Cerebellar cortex (tissue), 1 donor: ENCODE data around the gene UBE2Q2.
"Not testable (repeated sequence)": the region's sequence is repeated elsewhere in the genome, so short reads cannot be mapped to it uniquely, and the experiment has no call there.

Experiments used
- DNase-seq: peaks from one replicate; pipeline ENCODE4 v3.0.0-alpha.2; 2015; ENCODE audit warnings: low spot score

UBE2Q2 gene

DNA sequence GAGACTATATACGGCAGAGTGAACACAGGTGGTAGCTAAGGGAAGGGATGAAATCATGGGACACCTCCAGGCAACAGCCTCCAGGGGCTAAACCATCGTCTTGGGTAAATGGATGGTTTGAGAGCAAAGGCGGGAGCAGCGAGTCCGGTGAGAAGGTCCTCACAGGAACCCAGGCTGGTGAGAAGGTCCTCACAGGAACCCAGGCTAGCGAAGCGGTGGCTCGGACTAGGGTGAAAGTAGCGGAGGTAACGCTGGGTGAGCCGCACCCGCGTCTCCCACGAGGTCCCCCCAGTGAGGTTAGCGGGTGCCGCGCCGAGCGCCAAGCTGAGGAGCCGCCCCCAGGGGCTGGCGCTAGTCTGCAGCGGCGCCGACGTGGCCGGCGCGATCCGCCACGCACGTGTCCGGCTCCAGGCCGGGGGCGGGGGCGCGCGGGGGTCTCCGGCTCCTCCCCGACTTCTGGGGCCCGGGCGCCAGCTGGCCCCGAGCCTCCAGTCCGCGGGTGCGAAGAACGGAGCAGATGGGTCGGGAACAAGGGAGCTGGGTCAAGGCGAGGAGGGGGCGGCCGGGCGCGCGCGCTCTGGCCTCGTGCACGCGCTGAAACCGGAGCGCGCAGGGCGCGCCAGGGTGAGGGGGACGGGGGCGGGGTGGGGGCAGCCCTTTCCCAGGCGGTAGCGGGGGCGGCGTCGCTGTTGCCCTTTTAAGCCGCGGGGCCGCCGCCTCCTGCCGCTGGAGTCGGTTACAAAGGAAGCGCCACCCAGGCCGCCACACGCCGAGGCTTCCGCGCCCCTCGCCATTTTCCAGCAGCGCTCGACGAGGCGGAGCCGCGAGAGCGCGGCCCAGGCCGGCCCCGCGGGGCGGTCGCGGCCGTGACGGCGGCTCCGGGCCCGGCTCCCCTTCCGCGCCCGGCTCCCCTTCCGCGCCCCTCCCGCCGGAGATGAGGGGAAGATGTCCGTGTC, at the start of gene UBE2Q2:
Gene UBE2Q2 (plus strand): TSS at position 726 of the 956 bp plus-strand sequence. CDS start 220 bp downstream, at position 946.
- DNase-seq: peak; percentile 75

DNA sequence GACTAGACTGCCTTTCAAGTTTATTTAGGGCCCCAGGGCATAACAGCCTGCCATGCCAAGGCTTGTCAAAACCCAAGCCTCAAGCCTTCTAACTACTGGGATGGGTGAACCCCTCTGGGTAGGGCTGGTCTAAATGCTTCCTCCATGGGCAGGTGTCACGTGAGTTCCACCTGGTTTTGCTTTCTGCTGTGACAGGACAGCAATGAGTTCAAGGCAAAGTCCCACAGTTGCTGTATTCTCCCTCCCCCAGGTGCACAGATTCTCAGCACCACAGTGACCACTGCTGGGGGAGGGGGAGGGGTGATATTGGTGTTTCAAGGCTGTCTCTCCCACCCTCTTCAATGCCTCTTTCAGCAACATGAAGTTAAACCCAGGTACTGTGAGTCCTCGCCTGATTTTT, 46.9 kb upstream of the UBE2Q2 start:
- no peak for DNase-seq

DNA sequence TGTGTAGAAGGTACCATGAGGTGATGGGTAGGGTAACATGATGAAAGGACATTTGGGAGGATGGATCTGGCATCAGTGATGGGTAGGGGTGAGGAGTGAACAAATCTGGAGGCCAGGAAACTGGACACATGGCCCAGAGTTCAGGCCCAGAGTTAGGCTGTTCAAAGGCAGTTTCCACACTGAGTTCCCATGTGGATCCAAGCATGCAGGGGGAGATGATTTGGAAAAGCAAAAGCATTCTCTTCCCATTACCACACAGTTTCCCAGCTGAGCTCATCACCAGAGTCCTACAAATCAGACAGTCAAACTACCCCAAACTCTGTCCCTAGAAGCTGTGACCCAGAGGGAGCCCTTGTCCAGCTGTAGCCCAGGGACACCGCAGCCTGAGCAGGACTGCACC, 46.1 kb upstream of the UBE2Q2 start:
- DNase-seq: not testable (repeated sequence)

DNA sequence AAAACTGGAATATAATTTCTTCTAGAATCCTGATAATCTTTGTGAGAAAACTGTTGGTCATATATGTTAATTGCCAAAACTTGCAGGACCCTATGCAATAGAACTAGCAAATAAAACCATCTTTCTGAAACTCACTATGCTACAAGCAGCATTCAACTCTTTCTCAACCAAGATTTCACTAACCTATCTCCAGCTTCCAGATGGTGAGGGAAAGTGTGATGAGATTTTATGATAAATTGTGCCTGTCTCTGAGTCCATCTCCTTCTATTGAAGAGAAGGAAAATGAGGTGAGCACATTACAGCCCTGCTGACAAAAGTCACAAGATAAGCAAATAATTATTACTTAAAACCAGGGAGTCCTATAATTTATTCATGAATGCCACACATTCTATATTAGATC, 44.1 kb upstream of the UBE2Q2 start:
- no peak for DNase-seq

DNA sequence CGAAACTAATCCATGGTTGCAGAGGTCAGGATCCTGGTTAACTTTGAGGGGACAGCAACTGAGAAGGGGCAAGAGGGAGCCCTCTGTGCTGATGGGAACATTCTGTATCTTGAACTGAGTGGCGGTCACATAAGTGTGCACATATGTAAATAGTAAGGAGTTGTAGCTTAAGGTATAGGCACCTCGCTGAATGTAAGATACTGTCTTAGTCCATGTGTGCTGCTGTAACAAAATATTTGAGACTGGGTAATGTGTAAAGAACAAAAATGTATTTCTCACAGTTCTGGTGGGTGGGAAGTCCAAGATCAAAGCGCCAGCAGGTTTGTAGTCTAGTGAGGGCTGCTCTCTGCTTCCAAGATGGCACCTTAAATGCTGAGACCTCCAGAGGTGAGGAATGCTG, 42.8 kb upstream of the UBE2Q2 start:
- DNase-seq: not testable (repeated sequence)

DNA sequence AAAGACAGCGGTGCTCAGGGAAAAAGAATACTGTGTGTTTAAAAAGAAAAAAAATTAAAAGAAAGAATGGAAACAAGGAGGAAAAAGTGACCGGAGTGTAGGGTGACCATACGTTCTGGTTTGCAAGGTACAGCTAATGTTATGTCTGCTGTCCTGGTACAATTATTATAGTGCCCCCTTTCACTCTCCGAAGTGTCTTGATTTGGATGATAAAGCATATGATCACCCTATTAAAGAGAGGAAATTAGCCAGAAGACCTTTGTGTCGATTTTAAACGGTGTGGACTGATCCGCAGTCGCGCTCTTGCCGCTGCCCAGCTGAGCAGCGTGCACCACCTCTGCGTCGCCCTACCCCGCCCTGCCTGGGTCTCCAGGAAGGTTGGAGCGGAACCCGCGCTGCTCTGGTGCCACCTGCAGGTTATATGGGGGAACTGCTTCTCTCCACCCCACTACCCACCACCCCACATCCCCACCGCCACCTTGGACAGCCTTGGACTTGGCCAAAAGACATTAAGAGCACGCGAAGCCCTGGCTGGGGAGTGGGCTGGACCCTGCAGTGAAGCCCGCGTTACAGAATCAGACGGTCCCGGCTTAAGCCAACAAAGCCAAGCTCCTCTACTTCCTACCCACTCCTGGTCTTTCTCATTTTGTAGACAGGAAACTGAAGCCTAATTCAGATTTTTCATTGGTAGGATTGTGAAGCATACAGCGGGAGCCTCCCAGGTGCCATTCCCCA, 41.2 kb upstream of the UBE2Q2 start:
- peak; percentile 73 for DNase-seq

DNA sequence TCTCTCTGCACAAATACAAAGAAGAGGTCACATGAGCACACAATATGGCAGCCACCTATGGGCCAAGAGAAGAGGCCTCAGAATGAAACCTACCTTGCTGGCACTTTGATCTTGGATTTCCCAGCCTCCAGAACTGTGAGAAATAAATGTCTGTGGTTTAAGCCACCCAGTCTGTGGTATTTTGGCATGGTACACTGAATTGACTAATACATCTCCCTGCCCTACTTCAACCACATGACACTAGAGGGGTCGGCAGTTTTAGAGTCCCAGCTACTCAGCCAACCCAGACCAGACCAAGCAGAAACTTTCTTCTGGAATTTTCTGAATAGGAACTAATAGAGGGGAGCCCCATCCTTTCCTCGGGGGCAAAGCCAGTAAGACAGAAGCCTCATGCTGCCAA, 35.8 kb upstream of the UBE2Q2 start:
- not testable (repeated sequence) for DNase-seq

DNA sequence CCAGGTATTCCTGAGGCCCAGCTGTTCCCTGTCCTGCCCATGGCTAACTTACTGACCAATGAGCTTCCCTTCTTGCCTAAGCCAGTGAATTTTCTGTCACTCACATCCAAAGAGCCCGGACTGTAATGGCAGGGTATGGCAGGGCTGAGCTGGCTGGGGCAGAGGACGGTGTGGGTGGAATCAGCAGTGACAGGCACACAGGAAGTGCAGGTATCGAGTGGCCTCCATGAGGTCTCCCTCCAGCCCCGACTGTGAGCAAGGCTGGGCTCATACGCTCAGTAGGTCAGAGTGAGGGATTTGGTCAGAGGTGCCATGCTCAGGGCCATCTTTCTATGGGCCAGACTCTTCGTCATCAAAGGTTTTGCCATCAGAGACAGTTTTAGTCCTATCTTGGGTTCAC, 35.2 kb upstream of the UBE2Q2 start:
- DNase-seq: not testable (repeated sequence)

DNA sequence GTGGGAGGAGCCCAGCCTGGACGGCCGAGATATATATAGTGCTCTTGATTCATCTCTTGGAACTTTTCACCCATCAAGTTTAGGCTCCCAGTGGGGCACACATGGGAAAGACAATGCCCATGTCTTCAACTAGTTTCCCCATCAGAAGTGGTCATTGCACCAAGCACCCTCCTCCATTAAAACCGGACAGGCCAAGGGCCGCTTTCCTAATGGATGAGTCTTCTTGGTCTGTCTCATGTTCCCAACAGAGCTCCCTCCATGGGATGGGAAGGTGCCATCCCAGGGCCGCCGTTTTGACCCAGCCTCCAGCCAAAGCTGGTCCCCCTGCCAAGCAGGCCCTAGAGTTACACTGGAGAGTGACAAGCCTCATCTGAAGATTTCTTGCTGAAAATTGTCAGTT, 34.7 kb upstream of the UBE2Q2 start:
- DNase-seq: no peak

DNA sequence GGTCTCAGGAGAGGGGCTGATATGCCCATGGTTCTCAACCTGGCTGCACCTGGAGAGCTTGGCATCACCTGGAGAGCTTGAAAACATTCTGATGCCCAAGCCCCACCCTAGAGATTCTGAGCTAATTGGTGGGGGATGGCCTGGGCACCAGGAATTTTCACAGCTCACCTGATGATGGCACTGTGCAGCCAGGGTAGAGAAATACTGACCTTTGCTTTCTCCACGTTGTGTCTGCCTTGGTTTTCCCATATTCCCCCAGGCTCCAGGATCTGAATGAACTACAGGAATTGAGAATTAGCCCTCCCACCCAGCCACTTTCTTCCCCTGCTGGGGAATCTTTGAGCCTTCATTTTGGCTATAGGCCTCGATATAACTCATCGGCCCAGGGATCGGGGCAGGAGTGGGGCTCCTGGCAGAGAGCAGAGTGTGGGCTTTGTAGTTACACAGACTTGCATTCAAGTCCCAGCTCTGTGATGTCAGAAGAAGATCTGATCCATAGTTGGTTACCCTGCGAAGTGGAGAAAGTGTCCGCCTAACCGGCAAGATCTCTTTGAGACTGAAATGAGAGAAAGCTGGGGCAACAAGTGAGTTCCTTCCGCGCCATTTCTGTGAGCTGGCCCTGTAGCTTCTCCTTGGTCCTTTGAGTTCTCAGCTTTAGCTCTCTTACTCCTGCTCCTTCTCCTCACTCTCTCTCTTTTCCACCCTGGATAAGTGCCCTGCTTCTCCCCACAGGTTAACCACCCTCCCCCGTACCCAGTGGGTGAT, 33.1 kb upstream of the UBE2Q2 start:
- DNase-seq: peak; percentile 44

DNA sequence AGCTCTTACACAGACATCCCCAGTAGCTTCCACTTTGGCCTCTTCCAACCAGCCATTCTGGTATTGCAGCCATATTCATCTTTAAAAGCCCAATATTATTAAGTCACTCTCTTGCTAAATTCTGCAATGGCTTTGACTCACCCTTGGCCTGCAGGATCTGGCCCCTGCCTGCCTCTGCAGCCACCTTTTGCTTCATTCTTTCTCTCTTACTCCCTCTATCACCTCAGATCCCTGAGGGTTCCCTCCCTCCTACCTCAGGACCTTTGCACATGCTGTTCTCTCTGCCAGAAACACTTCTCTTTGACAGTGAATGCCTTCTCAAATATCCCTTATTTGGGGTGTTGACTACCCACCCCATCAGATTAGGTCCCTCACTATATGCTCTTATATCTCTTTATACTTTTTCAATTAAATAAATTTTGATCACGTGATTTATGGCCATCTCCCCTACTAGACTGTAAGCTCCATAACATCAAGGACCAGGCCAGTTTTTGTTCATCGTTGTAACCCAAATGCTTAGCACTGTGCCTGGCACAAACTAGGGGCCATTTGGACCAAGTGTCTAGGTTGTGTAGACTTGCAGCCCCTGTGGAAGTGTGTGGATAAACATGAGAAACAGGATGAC, 32.3 kb upstream of the UBE2Q2 start:
- DNase-seq: no peak

DNA sequence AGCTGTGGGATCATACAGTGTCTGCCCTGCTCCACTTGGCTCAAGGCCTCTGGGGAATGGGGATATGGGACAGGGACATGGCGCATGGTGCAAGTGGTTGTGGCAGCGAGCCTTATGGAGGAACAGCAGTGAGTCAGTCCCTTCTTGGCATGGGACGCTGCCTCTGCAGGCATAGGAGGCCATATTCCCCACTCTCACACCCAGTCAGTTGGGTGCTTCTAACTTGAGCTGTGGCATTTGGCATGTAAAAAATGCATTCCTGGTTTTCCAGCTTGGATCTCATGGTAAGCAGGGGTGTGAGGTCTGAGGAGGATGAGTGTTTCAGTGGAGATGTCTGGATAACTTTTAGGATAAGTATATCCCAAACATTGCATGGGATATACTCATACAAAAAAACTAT, 31.6 kb upstream of the UBE2Q2 start:
- no peak for DNase-seq

DNA sequence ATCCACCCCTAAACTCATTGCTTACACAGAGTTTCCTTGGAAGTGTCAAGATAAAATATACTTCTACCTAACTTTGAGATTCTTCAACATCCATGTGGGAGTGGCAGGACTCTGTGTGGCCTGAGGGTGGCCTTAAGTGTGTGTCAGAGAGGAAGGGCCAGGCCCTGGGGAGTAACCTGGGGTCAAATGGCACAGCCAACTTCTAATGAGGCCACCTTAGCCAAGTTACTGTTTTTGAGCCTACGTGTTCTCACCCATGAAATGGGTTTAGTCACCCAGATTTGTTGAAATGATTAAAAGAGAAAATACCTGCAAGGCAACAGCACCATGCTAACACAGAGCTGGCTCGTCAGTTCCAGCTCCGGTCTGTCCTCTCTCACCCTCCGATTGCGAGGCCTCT, 28.5 kb upstream of the UBE2Q2 start:
- no peak for DNase-seq

DNA sequence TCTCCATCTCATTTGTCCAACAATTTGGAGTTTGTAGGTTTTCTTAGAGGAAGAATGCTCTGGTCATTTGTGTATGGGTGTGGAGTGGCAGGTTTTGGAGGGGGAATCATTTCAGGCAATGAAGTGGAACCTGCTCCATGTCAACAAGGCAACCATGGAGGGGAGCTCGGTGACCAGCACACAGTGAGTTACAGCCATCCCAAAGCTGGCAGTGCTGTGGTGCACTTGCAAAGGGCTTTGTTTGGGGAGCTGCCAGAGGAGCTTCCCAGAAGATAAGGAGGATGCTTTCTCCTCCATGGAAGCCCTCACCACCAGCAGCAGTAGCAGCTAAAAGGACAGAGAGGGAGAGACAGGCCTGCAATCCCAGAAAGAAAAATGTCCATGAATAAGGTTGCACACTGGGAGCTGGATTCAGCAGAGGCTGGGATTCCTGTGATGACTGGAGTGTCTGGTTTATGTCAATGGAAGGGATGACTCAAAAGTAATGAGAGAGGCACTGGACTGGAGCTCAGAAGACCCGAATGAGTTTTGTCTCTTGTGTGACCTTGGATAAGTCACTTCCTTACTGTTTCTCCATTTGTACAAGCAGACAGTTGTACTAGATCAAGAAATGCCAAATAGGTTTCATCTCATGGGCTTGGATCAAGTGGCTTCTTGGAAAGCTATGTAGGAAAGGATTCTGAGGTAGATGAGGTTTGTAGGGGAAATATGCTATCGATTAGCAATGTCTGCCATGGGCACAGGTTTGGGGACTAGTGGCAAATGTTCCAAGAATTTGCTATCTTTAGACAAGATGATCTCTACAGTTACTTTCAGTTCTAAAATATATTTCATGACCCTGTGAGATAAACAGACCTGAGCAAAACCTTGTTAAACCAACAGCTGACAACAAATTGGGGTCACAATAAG, 27.2 kb upstream of the UBE2Q2 start:
- no peak for DNase-seq

DNA sequence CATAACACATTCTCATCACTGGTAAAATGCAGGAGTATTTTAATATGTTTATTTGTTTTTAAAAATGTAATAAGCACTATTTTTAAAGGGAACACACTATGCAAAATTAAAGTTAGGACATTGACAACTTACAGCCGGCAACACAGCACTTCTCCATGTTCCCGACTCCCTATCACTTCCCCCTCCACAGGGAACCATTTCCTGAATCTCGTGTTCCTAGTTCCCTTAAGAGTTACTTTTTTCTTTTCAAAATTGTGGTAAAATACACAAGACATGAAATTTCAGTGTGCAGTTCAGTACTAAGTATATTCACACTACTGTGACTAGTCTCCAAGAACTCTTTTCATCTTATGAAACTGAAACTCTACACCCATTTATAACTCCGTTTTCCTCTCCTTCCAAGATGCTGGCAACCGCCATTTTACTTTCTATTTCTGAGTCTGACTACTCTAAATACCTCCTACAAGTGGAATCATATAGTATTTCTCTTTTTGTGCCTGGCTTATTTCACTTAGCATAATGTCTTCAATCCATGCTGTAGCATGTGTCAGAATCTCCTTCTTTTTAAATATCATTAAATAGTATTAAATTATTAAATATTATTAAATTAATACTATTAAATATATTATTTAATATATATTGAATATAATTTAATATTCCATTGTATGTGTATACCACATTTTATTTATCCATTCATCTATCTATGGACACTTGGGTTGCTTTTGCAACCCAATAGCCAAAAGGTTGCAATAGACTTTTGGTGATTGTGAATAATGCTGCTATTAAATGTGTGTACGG, 25.9 kb upstream of the UBE2Q2 start:
- DNase-seq: no peak

DNA sequence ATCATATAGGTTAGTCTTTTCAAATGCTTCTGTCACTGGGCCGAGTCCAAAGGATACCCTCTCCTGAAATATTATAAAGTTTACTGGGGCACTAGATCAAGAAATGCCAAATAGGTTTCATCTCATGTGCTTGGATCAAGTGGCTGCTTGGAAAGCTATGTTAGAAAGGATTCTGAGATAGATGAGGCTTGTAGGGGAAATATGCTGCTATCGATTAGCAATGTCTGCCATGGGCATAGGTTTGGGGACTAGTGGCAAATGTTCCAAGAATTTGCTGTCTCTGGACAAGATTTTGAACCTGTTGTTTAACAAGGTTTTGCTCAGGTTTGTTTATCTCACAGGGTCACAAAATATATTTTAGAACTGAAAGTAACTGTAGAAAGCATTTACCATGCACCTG, 23.0 kb upstream of the UBE2Q2 start:
- DNase-seq: no peak

DNA sequence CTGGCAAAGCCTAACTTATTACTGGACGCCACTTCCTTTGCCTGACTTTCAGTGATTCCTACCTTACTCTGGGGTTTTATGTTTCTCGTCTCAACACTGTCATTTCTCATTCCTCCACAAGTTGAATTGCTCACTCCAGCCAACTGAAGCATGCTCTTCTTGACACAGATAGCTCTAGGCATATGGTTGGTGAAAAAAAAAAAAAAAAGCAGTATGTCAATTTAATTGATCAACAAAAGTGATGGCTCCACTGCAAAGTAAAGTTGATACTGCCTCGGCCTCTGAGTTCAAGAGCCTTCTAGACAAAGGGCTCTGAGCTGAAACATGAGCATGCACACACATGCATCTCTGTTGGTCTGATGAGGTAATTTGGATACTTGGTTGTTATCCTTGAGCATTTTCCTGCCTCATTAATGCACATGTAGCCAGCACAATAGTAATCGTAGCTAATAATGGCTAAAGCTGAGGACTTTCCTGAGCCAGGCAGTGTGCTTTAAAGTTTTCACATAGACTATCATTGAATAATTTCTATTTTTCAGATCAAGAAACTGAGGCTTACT, 21.4 kb upstream of the UBE2Q2 start:
- DNase-seq: no peak

DNA sequence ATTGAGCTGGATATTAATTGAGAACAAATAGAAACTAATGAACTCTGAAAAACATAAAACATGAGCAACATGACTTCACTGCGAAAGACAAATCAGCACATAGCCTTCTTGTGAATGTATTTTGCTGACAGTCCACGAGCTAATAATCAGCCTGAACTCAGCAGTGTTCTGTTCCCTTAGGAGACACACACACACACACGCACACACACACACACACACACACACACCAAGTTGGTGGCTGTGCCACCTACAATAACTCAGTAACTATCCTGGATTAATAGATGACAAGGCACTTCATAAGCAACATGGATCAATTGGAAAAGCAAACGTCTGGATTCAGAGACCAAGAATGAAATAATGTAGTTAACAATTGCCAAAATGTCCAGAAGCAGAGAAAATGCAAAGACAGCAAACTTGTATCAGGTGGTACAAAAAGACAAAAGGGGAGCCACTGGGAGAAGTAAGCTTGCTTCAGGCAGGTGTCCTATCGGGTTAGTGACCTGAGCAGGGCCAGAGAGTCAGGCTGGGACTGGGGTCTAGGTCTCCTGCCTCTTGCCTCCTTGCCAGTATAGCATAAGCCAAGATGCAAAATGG, 20.5 kb upstream of the UBE2Q2 start:
- no peak for DNase-seq
